D721Med (cell line): ENCODE results near the gene YPEL5.

Experiments used
- DNase-seq: peaks from one replicate; pipeline ENCODE4 v3.0.0; 2011; ENCODE audit warnings: low spot score; ENCODE audit not compliant: insufficient read length
- FAIRE-seq: peaks from 2 replicates; lab custom pipeline; 2011; peaks lifted over from hg19 to GRCh38; lab: Jason Lieb, UNC
- TF ChIP-seq, protein P1 (sequence below): IDR thresholded peaks from 2 replicates; pipeline ENCODE4 v1.5.1; 2012; ENCODE audit warnings: mild to moderate bottlenecking, control low read depth; ENCODE audit not compliant: insufficient read depth; ENCODE audit errors: missing control alignments

The YPEL5 gene

DNA sequence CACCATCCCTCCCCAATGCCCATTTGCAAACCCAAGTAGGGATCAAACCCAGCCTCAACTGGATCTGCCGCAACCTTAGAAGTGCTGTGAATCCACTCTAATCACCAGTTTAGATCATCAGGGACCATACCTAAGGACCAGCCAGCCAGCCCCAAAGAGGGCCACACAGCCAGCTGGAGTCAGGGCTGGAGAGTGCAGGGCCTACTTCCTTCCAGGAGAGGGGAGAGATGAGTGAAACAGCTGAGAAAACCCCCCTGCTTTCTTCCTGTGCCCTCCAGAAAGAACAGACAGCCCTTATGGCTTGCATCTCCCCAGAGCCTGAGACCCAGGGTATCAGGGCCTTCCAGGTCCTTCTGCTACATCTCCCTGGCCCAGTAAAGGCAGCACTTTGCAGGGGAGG, 25.8 kb downstream of the YPEL5 start:
- TF ChIP-seq, protein P1, sequence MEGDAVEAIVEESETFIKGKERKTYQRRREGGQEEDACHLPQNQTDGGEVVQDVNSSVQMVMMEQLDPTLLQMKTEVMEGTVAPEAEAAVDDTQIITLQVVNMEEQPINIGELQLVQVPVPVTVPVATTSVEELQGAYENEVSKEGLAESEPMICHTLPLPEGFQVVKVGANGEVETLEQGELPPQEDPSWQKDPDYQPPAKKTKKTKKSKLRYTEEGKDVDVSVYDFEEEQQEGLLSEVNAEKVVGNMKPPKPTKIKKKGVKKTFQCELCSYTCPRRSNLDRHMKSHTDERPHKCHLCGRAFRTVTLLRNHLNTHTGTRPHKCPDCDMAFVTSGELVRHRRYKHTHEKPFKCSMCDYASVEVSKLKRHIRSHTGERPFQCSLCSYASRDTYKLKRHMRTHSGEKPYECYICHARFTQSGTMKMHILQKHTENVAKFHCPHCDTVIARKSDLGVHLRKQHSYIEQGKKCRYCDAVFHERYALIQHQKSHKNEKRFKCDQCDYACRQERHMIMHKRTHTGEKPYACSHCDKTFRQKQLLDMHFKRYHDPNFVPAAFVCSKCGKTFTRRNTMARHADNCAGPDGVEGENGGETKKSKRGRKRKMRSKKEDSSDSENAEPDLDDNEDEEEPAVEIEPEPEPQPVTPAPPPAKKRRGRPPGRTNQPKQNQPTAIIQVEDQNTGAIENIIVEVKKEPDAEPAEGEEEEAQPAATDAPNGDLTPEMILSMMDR: no peak
- FAIRE-seq: no peak
- no peak for DNase-seq

DNA sequence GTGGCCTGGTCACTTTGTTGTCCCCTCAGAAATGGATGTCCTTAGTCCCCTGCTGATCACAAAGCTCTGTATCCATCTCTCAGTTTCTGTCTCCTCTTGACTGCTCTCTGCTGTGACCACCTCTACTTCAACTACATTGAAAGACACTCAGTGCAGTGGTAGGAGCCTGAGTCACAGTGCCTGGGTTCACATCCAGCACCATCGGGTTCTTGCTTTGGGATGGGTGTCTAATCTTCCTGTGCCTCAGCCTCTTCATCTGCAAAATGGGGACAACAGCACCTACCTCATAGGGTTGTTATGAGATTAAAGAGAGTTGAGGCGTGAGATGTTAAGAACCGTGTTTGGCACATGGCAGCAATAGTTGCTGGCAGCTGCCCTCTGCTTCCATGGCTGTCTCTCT, 30.6 kb downstream of the YPEL5 start:
- no peak for FAIRE-seq
- TF ChIP-seq, protein P1: no peak
- no peak for DNase-seq

DNA sequence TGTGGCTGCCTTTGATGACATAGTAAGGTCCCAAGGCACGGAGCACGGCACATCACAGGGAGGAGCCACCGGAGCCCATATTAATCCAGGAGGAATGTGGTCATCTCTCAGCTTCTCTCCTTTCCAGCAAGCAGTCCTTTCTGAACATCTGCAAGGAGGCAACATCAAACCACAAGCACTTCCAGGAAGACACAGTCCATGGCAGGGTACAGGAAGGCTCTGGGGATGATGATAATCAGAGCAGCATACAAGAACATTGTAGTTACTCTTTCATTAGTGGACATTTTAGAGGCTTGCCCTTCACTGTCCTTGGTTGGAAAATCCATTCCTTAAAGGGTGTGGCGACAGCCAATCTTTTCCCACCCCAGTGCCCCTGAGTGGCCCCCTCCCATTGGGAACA, 31.1 kb downstream of the YPEL5 start:
- FAIRE-seq (no peak), DNase-seq (no peak)
- TF ChIP-seq, protein P1: no peak

DNA sequence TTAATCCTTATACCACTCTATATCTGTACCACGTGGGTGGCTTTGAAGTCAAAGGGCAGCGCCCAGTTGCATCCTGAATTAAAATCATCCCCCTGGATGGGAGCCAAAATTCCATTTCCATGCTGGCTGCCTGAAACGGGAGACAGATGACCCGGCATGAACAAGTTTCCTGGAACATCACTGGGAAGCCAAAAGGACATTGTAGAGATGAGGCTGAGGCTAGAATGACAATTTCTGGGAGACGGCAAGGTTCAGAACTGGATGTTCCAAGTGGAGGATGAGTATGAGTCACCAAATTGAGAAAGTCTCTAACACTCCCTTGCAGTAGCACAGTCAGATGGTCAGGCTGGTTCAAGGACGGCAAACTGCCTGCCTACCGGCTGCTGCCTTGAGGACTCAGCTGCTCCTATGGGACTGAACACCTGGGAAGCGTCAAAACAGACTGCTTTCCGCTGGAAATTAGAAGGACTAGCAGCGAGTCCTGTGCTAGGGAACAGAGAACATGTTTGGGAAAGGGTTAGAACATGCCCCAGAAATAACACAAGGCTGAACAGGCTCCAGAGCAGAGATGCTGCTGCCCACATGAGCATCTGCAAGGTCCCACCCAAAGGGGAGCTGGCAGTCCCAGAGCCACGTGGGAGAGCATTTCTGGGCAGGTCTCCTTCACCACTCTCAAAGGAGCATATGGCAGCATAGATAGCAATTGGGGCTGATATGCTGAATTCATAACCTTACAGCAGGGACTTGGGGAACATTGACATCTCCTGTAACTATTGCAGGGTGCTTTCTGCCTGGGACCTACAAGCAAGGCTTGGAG, 32.0 kb downstream of the YPEL5 start:
- TF ChIP-seq, protein P1: no peak
- FAIRE-seq: no peak
- no peak for DNase-seq

DNA sequence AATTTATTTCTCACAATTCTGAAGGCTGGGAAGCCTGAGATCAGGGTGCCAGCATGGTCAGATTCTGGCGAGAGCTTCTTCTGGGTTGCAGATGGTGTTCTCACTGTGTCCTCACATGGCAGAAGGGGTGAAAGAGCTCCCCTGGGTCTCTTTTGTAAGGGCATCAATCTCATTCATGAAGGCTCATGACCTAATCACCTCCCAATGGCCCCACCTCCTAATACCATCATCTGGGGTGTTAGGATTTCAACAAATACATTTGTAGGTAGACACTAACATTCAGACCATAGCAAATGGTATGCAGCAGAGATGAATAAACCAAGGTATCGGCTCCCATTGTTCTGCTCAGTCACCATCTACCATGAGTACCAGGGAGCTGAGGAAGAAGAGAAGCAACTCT, 32.7 kb downstream of the YPEL5 start:
- DNase-seq (no peak), FAIRE-seq (no peak)
- TF ChIP-seq, protein P1: no peak

DNA sequence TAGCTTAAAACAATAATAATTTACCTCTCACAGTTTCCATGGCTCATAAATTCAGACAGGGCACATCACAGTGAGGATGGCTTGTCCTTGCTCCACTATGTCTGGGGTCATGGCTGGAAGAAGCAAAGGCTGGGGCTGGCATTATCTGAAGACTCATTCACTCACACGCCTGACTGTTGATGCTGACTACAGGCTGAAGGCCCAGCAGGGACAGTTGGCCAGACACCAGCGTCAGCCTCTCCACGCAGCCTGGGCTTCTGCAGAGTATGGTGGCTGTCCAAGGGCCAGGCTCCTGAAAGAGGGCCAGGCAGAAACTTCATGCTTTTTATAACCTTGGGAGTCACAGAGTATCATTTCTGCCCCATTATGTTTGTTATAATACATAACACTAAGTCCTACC, 33.4 kb downstream of the YPEL5 start:
- no peak for DNase-seq
- no peak for FAIRE-seq
- TF ChIP-seq, protein P1: no peak

DNA sequence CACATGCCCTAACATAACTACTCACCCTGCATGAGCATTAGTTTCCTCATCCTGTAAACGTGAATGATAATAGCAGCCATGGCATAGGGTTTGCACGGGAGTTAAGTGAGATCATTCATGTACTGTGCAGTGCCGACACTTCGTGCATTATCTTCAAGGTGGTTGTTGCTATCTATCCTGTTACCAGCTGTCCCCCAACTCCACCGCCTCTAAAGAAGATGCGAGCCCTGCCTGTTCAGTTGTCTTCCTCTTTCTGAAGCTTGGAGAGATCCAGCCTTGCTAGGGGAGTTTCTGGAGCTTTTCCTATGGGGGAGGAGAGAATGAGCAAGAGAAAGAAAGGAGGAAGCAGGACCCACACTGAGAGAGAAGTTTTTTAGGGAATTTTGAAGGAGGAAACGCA, 34.4 kb downstream of the YPEL5 start:
- TF ChIP-seq, protein P1: no peak
- FAIRE-seq: no peak
- no peak for DNase-seq
